ENCODE results near the gene ACP6. TPM values are rescaled to one million over a fixed set of nuclear protein-coding genes. Genes with fewer than 3 reads are reported as not detected.

ACP6 gene
- polyA plus RNA-seq, 2 of the 4 experiments (the other 2 are of a cell fraction), result 14.9 to 26.2 TPM

DNA sequence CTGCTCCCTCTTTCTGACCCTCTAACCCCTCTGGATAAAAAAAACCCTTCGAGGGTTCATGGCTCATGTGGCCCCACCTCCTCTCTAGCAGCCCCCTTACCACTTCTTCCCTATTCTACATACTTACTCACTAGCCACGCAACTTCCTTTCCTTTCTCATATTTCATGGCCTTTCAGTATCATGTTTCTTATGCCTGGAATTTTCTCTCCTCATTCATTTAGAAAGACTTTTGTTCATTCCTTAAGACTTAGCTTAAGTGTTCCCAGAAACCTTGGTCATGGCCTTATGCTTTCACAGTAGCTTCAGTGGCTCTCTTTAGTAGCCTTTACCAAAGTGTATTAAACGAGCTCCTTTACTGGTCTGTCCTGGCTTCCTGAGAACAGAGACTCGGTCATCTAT is 6.1 kb downstream of the ACP6 start (continued):
- TF ChIP-seq, protein P1, sequence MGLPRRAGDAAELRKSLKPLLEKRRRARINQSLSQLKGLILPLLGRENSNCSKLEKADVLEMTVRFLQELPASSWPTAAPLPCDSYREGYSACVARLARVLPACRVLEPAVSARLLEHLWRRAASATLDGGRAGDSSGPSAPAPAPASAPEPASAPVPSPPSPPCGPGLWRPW (IDR thresholded peaks at IDR 0.05), result no peak
- TF ChIP-seq TFCP2L1 (CRISPR knock-in tag; IDR thresholded peaks at IDR 0.05) (no peak), EHF (CRISPR knock-in tag; IDR thresholded peaks at IDR 0.05) (no peak), HEYL (CRISPR knock-in tag; IDR thresholded peaks at IDR 0.05) (no peak), KDM1A (IDR thresholded peaks at IDR 0.05; ENCODE audit: low read depth) (no peak), EP300 (IDR thresholded peaks at IDR 0.05) (no peak)
- TF ChIP-seq, protein P2, sequence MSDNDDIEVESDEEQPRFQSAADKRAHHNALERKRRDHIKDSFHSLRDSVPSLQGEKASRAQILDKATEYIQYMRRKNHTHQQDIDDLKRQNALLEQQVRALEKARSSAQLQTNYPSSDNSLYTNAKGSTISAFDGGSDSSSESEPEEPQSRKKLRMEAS (IDR thresholded peaks at IDR 0.05), result no peak

DNA sequence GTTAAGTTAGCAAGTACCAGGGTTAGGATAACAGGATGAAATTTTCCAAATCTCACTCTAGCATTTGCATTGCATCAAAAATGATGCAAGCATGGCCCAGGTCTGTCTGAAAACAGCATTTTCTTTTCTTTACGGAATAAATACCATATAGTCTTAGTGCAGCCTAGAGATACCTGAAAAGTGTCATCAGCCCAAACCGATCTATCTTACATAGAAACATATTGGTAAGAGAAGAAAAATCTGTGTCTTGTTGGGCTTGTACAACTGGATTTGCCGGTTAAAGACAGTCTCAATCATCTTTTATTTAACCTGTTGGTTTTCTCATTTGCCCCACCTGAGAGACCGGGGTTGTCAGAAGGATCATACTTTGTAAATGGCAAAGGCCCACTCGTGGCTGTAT is 15.8 kb downstream of the ACP6 start:
- POLR2A ChIA-PET, result no interaction called here
- Histone ChIP-seq H3K4me3 (no peak overlapping the region), H3K9me3 (no peaks in the 10 kb centered on the region), H3K4me2 (no peak overlapping the region), H3K27ac (no peak overlapping the region), H3K4me1 (no peaks in the 10 kb centered on the region)
- FAIRE-seq, result no peak
- TF ChIP-seq RARB (CRISPR knock-in tag; IDR thresholded peaks at IDR 0.05), result no peak
- TF ChIP-seq ZSCAN20 (CRISPR knock-in tag; IDR thresholded peaks at IDR 0.05), result no peak
- no peak for TF ChIP-seq RAD21 (conservative IDR thresholded peaks at IDR 0.05 in 1 of 2, IDR thresholded peaks at IDR 0.05 in 1 of 2)
- TF ChIP-seq ESRRA (IDR thresholded peaks at IDR 0.05; ENCODE audit: borderline replicate concordance, low read length), result no peak
- no peak for TF ChIP-seq ZFP36 (IDR thresholded peaks at IDR 0.05; ENCODE audit: borderline replicate concordance, partially characterized antibody)
- no peak for TF ChIP-seq NR3C1 (IDR thresholded peaks at IDR 0.05)
- TF ChIP-seq, protein P3, sequence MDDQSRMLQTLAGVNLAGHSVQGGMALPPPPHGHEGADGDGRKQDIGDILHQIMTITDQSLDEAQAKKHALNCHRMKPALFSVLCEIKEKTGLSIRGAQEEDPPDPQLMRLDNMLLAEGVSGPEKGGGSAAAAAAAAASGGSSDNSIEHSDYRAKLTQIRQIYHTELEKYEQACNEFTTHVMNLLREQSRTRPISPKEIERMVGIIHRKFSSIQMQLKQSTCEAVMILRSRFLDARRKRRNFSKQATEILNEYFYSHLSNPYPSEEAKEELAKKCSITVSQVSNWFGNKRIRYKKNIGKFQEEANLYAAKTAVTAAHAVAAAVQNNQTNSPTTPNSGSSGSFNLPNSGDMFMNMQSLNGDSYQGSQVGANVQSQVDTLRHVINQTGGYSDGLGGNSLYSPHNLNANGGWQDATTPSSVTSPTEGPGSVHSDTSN (IDR thresholded peaks at IDR 0.05), result no peak
- no peak for TF ChIP-seq KDM1A (IDR thresholded peaks at IDR 0.05; ENCODE audit: low read depth)
- TF ChIP-seq MAZ (IDR thresholded peaks at IDR 0.05; ENCODE audit: borderline replicate concordance, low read depth, low read length), result no peak
- TF ChIP-seq ZNF302 (CRISPR knock-in tag; IDR thresholded peaks at IDR 0.05), result no peak
- no peak for TF ChIP-seq HOXA7 (CRISPR knock-in tag; IDR thresholded peaks at IDR 0.05)
- TF ChIP-seq EP300 (IDR thresholded peaks at IDR 0.05), result no peak
- no peak for TF ChIP-seq POLR2AphosphoS2 (conservative IDR thresholded peaks at IDR 0.05; ENCODE audit: low read length)
- ATAC-seq, result no peak
- 90% methylated on average over 5 of the region's 5 CpGs for WGBS (ENCODE audit: missing lambda C conversion rate)
- CTCF ChIA-PET, result interaction anchor here (1.4 kb wide), 1 partner anchor 163 kb away, joined by 5 read pairs; no protein-coding TSS in a partner anchor
- DNase-seq (ENCODE audit: low read depth in 1 of 2, low spot score in 1 of 2), result no peak

DNA sequence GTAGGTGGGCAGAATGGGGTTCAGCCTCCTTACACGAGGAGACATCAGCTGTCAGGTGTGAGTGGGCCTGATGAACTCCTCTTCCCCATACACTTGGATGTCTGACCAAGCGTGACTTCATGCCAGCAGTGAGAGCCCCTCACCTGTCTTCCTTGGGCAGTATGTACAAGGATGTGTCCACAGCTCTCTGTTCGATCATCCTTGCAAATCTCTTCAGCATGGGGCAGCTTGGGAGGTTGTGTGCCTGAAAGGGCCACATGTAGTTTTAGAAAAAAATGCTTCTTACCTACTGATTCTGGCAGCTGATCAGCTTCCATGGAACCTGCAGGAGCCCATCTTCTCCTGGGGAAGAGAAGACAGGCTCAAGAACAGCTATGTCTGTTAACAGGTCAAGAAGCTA is 18.0 kb downstream of the ACP6 start:
- no peak overlapping the region for H3K4me3 ChIP-seq
- no peak for ATAC-seq
- H3K27ac ChIP-seq, result no peak overlapping the region
- ChIA-PET POLR2A (no interaction called here), CTCF (interaction anchor here (1.2 to 1.6 kb wide), 4 partner anchors 11 to 240 kb away, joined by 3 to 6 read pairs (median 3); no protein-coding TSS in a partner anchor)
- no peaks in the 10 kb centered on the region for H3K9me3 ChIP-seq
- H3K4me2 ChIP-seq, result no peak overlapping the region
- H3K4me1 ChIP-seq, result no peaks in the 10 kb centered on the region
- no peak for DNase-seq (ENCODE audit: low read depth in 1 of 2, low spot score in 1 of 2)
- no peak for TF ChIP-seq MAFK (IDR thresholded peaks at IDR 0.05; ENCODE audit: partially characterized antibody)
- no peak for TF ChIP-seq PHF8 (IDR thresholded peaks at IDR 0.05; ENCODE audit: borderline replicate concordance, low read depth)
- TF ChIP-seq, protein P4, sequence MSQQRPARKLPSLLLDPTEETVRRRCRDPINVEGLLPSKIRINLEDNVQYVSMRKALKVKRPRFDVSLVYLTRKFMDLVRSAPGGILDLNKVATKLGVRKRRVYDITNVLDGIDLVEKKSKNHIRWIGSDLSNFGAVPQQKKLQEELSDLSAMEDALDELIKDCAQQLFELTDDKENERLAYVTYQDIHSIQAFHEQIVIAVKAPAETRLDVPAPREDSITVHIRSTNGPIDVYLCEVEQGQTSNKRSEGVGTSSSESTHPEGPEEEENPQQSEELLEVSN (IDR thresholded peaks at IDR 0.05; ENCODE audit: borderline replicate concordance, low read depth), result no peak
- TF ChIP-seq MAZ (IDR thresholded peaks at IDR 0.05; ENCODE audit: borderline replicate concordance, low read depth, low read length), result no peak
- TF ChIP-seq POLR2AphosphoS2 (conservative IDR thresholded peaks at IDR 0.05; ENCODE audit: low read length), result no peak
- TF ChIP-seq, protein P5, sequence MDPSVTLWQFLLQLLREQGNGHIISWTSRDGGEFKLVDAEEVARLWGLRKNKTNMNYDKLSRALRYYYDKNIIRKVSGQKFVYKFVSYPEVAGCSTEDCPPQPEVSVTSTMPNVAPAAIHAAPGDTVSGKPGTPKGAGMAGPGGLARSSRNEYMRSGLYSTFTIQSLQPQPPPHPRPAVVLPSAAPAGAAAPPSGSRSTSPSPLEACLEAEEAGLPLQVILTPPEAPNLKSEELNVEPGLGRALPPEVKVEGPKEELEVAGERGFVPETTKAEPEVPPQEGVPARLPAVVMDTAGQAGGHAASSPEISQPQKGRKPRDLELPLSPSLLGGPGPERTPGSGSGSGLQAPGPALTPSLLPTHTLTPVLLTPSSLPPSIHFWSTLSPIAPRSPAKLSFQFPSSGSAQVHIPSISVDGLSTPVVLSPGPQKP (IDR thresholded peaks at IDR 0.05; ENCODE audit: low read depth, low read length), result no peak
- TF ChIP-seq, protein P3 (IDR thresholded peaks at IDR 0.05), result no peak
- no peak for TF ChIP-seq RAD21 (conservative IDR thresholded peaks at IDR 0.05 in 1 of 2, IDR thresholded peaks at IDR 0.05 in 1 of 2)
- TF ChIP-seq JUN (IDR thresholded peaks at IDR 0.05), result no peak
- TF ChIP-seq HOXB5 (CRISPR knock-in tag; IDR thresholded peaks at IDR 0.05), result no peak
- no peak for TF ChIP-seq SMC3 (IDR thresholded peaks at IDR 0.05)
- TF ChIP-seq CHD4 (IDR thresholded peaks at IDR 0.05; ENCODE audit: borderline replicate concordance), result no peak
- TF ChIP-seq CEBPB (IDR thresholded peaks at IDR 0.05), result no peak
- TF ChIP-seq RFX5 (IDR thresholded peaks at IDR 0.05), result no peak
- TF ChIP-seq NR3C1 (IDR thresholded peaks at IDR 0.05), result no peak
- TF ChIP-seq NFE2L2 (conservative IDR thresholded peaks at IDR 0.05; ENCODE audit: low read length), result no peak
- TF ChIP-seq, protein P6, sequence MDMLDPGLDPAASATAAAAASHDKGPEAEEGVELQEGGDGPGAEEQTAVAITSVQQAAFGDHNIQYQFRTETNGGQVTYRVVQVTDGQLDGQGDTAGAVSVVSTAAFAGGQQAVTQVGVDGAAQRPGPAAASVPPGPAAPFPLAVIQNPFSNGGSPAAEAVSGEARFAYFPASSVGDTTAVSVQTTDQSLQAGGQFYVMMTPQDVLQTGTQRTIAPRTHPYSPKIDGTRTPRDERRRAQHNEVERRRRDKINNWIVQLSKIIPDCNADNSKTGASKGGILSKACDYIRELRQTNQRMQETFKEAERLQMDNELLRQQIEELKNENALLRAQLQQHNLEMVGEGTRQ (IDR thresholded peaks at IDR 0.05), result no peak
- WGBS (ENCODE audit: missing lambda C conversion rate), result 86% methylated on average over 3 of the region's 3 CpGs
- no peak for FAIRE-seq
